H9 (cell line): Measurements from ENCODE around the gene RRBP1. TPM values are rescaled to one million over a fixed set of nuclear protein-coding genes. Genes with fewer than 3 reads are reported as not detected.

ENCODE experiments used
- DNase-seq: peaks from one replicate; pipeline ENCODE4 v3.0.0-alpha.2; 2017
- H2AFZ ChIP-seq: one replicate; pipeline ENCODE4 v1.6.1; 2013; ENCODE audit warnings: mild to moderate bottlenecking, low read length, control low read depth, moderate library complexity
- H2AK5ac ChIP-seq: 2 replicates; pipeline ENCODE4 v1.6.1; 2013; ENCODE audit warnings: low read length, control low read depth, mixed read lengths; ENCODE audit not compliant: insufficient read length
- H2BK120ac ChIP-seq: one replicate; pipeline ENCODE4 v1.6.1; 2013; ENCODE audit warnings: low read depth, mild to moderate bottlenecking, low read length, control low read depth, inconsistent platforms; ENCODE audit not compliant: poor library complexity, severe bottlenecking
- H2BK12ac ChIP-seq: 2 replicates; pipeline ENCODE4 v1.6.1; 2013; ENCODE audit warnings: low read length, control low read depth, mixed read lengths, low read depth; ENCODE audit not compliant: insufficient read length
- H2BK15ac ChIP-seq: 2 replicates; pipeline ENCODE4 v1.6.1; 2013; ENCODE audit warnings: low read depth, low read length, control low read depth
- H2BK20ac ChIP-seq: one replicate; pipeline ENCODE4 v1.6.1; 2013; ENCODE audit warnings: low read depth, mild to moderate bottlenecking, low read length, control low read depth, inconsistent platforms; ENCODE audit not compliant: poor library complexity, severe bottlenecking
- H2BK5ac ChIP-seq: 2 replicates; pipeline ENCODE4 v1.6.1; 2013; ENCODE audit warnings: low read length, control low read depth, mixed read lengths; ENCODE audit not compliant: insufficient read length
- H3K14ac ChIP-seq: 2 replicates; pipeline ENCODE4 v1.6.1; 2013; ENCODE audit warnings: low read length, control low read depth; ENCODE audit not compliant: insufficient read depth
- H3K18ac ChIP-seq: 2 replicates; pipeline ENCODE4 v1.6.1; 2013; ENCODE audit warnings: low read depth, mild to moderate bottlenecking, mixed read lengths, low read length, control low read depth; ENCODE audit not compliant: insufficient read length
- H3K23ac ChIP-seq: 2 replicates; pipeline ENCODE4 v1.6.1; 2013; ENCODE audit warnings: low read length, control low read depth, mixed read lengths, low read depth; ENCODE audit not compliant: insufficient read length
- H3K23me2 ChIP-seq: 2 replicates; pipeline ENCODE4 v1.6.1; 2013; ENCODE audit warnings: low read depth, mild to moderate bottlenecking, mixed read lengths, low read length, control low read depth; ENCODE audit not compliant: insufficient read length, poor library complexity, severe bottlenecking
- H3K27ac ChIP-seq: 2 replicates; pipeline ENCODE4 v1.5.1; 2013; ENCODE audit warnings: low read length, control low read depth, mixed read lengths, low read depth; ENCODE audit not compliant: insufficient read length
- H3K27me3 ChIP-seq: 2 replicates; pipeline ENCODE4 v1.6.1; 2013; ENCODE audit warnings: low read length, control low read depth, inconsistent platforms; ENCODE audit not compliant: insufficient read depth
- H3K4ac ChIP-seq: 2 replicates; pipeline ENCODE4 v1.6.1; 2013; ENCODE audit warnings: low read depth, mild to moderate bottlenecking, control low read depth, inconsistent platforms, low read length, moderate library complexity
- H3K4me1 ChIP-seq: 2 replicates; pipeline ENCODE4 v1.6.1; 2013; ENCODE audit warnings: low read length, control low read depth, inconsistent platforms; ENCODE audit not compliant: insufficient read depth
- H3K4me2 ChIP-seq: 2 replicates; pipeline ENCODE4 v1.6.1; 2013; ENCODE audit warnings: low read length, control low read depth, mixed read lengths; ENCODE audit not compliant: insufficient read length, insufficient read depth
- H3K56ac ChIP-seq: 2 replicates; pipeline ENCODE4 v1.6.1; 2013; ENCODE audit warnings: low read depth, mild to moderate bottlenecking, mixed read lengths, low read length, control low read depth; ENCODE audit not compliant: insufficient read length
- H3K79me1 ChIP-seq: 2 replicates; pipeline ENCODE4 v1.6.1; 2013; ENCODE audit warnings: low read depth, mild to moderate bottlenecking, moderate library complexity, low read length, control low read depth, inconsistent platforms; ENCODE audit not compliant: insufficient read depth, poor library complexity, severe bottlenecking
- H3K79me2 ChIP-seq: 2 replicates; pipeline ENCODE4 v1.6.1; 2013; ENCODE audit warnings: low read length, control low read depth, inconsistent platforms; ENCODE audit not compliant: insufficient read depth
- H3K9ac ChIP-seq: 2 replicates; pipeline ENCODE4 v1.6.1; 2013; ENCODE audit warnings: low read length, control low read depth, mixed read lengths; ENCODE audit not compliant: insufficient read length; ENCODE audit errors: extremely low read depth
- H3K9me3 ChIP-seq: one replicate; pipeline ENCODE4 v1.6.1; 2013; ENCODE audit warnings: low read depth, low read length, inconsistent platforms; ENCODE audit not compliant: control insufficient read depth
- H3T11ph ChIP-seq: one replicate; pipeline ENCODE4 v1.6.1; 2013; ENCODE audit warnings: mild to moderate bottlenecking, low read length, control low read depth, inconsistent platforms
- H4K20me1 ChIP-seq: one replicate; pipeline ENCODE4 v1.6.1; 2013; ENCODE audit not compliant: control insufficient read depth, insufficient read length, insufficient read depth
- H4K5ac ChIP-seq: 2 replicates; pipeline ENCODE4 v1.6.1; 2013; ENCODE audit warnings: low read depth, mild to moderate bottlenecking, mixed read lengths, low read length, control low read depth; ENCODE audit not compliant: insufficient read length
- H4K8ac ChIP-seq: replicated peaks from 2 replicates; pipeline ENCODE4 v1.6.1; 2013; ENCODE audit warnings: low read length, control low read depth, mixed read lengths, low read depth; ENCODE audit not compliant: insufficient read length
- H4K91ac ChIP-seq: 2 replicates; pipeline ENCODE4 v1.6.1; 2013; ENCODE audit warnings: low read depth, mild to moderate bottlenecking, moderate library complexity, mixed read lengths, low read length, control low read depth; ENCODE audit not compliant: insufficient read length
- H3K27ac Mint-ChIP-seq, 3 experiments: 2 replicates in 2 of 3; 3 replicates in 1 of 3; pipeline ENCODE4 v1.8.0; 2020 to 2021; ENCODE audit warnings: mixed read lengths in 3 of 3, mild to moderate bottlenecking in 1 of 3, moderate library complexity in 1 of 3
- H3K27me3 Mint-ChIP-seq: 2 replicates; pipeline ENCODE4 v1.8.0; 2021; ENCODE audit warnings: low read depth, mild to moderate bottlenecking, moderate library complexity, mixed read lengths
- H3K36me3 Mint-ChIP-seq, 3 experiments: 2 replicates in 2 of 3; 3 replicates in 1 of 3; pipeline ENCODE4 v1.8.0; 2020 to 2021; ENCODE audit warnings: low read depth in 3 of 3, mixed read lengths in 3 of 3; ENCODE audit not compliant: insufficient read depth in 1 of 3
- H3K4me1 Mint-ChIP-seq, 2 experiments: 2 replicates each; pipeline ENCODE4 v1.8.0; 2020; ENCODE audit warnings: mixed read lengths in 2 of 2
- H3K4me3 Mint-ChIP-seq, 2 experiments: 2 replicates in 1 of 2; 3 replicates in 1 of 2; pipeline ENCODE4 v1.8.0; 2020 to 2021; ENCODE audit warnings: mild to moderate bottlenecking in 2 of 2, mixed read lengths in 2 of 2, moderate library complexity in 1 of 2
- H3K9me3 Mint-ChIP-seq, 2 experiments: 2 replicates in 1 of 2; 3 replicates in 1 of 2; pipeline ENCODE4 v1.8.0; 2020; ENCODE audit warnings: mild to moderate bottlenecking in 2 of 2, mixed read lengths in 2 of 2, moderate library complexity in 1 of 2
- CTCF ChIP-seq: fragments of 200-600 bp; sonication (generic); conservative IDR thresholded peaks from 3 replicates; pipeline ENCODE4 v1.8.0; 2021; ENCODE audit warnings: antibody characterized with exemption, mild to moderate bottlenecking
- WGBS: extraction: QIAGEN DNeasy Blood & Tissue Kit; methylation state at CpG from one replicate; pipeline ENCODE4 v1.1.7; 2013; ENCODE audit warnings: missing lambda C conversion rate, low lambda C conversion rate, mixed read lengths; ENCODE audit not compliant: insufficient read length; ENCODE audit errors: extremely low coverage; 5-methylcytosine and 5-hydroxymethylcytosine counted together
- total RNA-seq: library from RNA; stranded (reverse); gene quantifications from 2 replicates; pipeline ENCODE4 v1.2.1, GENCODE V29; 2021

RRBP1 gene
- total RNA-seq, 1 experiment from 2014 or later: 97.8 TPM

GRCh38 chr20:17661121-17661744 is 20.8 kb downstream of the RRBP1 start:
- H3K79me2 ChIP-seq: peaks cover 26% of the 10 kb centered on the region; the same call in 1 of the 2 replicates
- peaks cover 2% of the 10 kb centered on the region for H3K4me1 ChIP-seq
- no peak overlapping the region for H2BK12ac ChIP-seq
- Mint-ChIP-seq H3K36me3 (peaks cover 40 to 49% (median 42%) of the 10 kb centered on the region in 3 experiments), H3K4me3 (no peak overlapping the region), H3K27ac (peak overlapping the region in 2 of 3 experiments; percentile 32 to 88; a peak in 3 of 7 replicates), H3K27me3 (no peaks in the 10 kb centered on the region; the same call in 1 of the 2 replicates), H3K4me1 (peaks cover 31 to 49% of the 10 kb centered on the region in 2 experiments), H3K9me3 (peaks cover 11 to 22% of the 10 kb centered on the region in 2 experiments)
- H2BK15ac ChIP-seq: no peak overlapping the region
- no peaks in the 10 kb centered on the region for H3K27me3 ChIP-seq
- H3T11ph ChIP-seq: no peak overlapping the region
- H3K79me1 ChIP-seq: peaks cover 4% of the 10 kb centered on the region
- no peak overlapping the region for H3K18ac ChIP-seq
- H4K8ac ChIP-seq: no peak overlapping the region
- H4K5ac ChIP-seq: no peak overlapping the region
- no peak overlapping the region for H3K23ac ChIP-seq
- H4K91ac ChIP-seq: no peak overlapping the region
- no peak for DNase-seq
- H2AFZ ChIP-seq: no peak overlapping the region
- no peak overlapping the region for H2BK20ac ChIP-seq
- WGBS: no CpG with 5 or more reads among the region's 5 CpGs
- no peak overlapping the region for H3K14ac ChIP-seq
- no peaks in the 10 kb centered on the region for H3K9me3 ChIP-seq
- no peaks in the 10 kb centered on the region for H3K23me2 ChIP-seq
- no peak overlapping the region for H2BK5ac ChIP-seq
- TF ChIP-seq CTCF: no peak
- no peak overlapping the region for H2AK5ac ChIP-seq
- no peak overlapping the region for H3K56ac ChIP-seq
- H2BK120ac ChIP-seq: no peak overlapping the region
- no peak overlapping the region for H3K9ac ChIP-seq
- H3K4ac ChIP-seq: no peak overlapping the region
- H3K4me2 ChIP-seq: no peak overlapping the region
- no peak overlapping the region for H3K27ac ChIP-seq
- H4K20me1 ChIP-seq: no peaks in the 10 kb centered on the region
